HG03095 (cell line): ENCODE results near the gene HID1.
"Not testable (repeated sequence)": the region's sequence is repeated elsewhere in the genome, so short reads cannot be mapped to it uniquely, and the experiment has no call there.

Source experiments
- ATAC-seq: cut with Tn5 transposase; IDR thresholded peaks from one replicate; pipeline ENCODE4 v1.9.1; 2021; ENCODE audit warnings: moderate library complexity; ENCODE audit not compliant: unreplicated experiment

Gene HID1

GRCh38 chr17:74971069-74971841 lies 1.3 kb downstream of the HID1 start:
- no peak for ATAC-seq

GRCh38 chr17:74970395-74970794 lies 2.2 kb downstream of the HID1 start:
- no peak for ATAC-seq

GRCh38 chr17:74969501-74969900 lies 3.1 kb downstream of the HID1 start:
- not testable (repeated sequence) for ATAC-seq

- no peak for ATAC-seq
These were observed 4.2 kb downstream of the HID1 start for GRCh38 chr17:74968361-74968780.

- ATAC-seq: no peak
These were observed 7.5 kb downstream of the HID1 start for GRCh38 chr17:74964988-74965622.

GRCh38 chr17:74964246-74964761 lies 8.3 kb downstream of the HID1 start:
- ATAC-seq: no peak

GRCh38 chr17:74963656-74964055 lies 8.9 kb downstream of the HID1 start:
- ATAC-seq: no peak

- no peak for ATAC-seq
These were observed 9.8 kb downstream of the HID1 start for GRCh38 chr17:74962622-74963394.

GRCh38 chr17:74961657-74962350 lies 10.8 kb downstream of the HID1 start:
- no peak for ATAC-seq

GRCh38 chr17:74960570-74961342 lies 11.8 kb downstream of the HID1 start:
- no peak for ATAC-seq

- ATAC-seq: no peak
These were observed 12.6 kb downstream of the HID1 start for GRCh38 chr17:74959826-74960515.

GRCh38 chr17:74957935-74958740 lies 14.4 kb downstream of the HID1 start:
- no peak for ATAC-seq

- no peak for ATAC-seq
These were observed 16.5 kb downstream of the HID1 start for GRCh38 chr17:74956093-74956492.

- ATAC-seq: no peak
These were observed 17.7 kb downstream of the HID1 start for GRCh38 chr17:74954665-74955421.

GRCh38 chr17:74954115-74954514 lies 18.4 kb downstream of the HID1 start:
- ATAC-seq: no peak

GRCh38 chr17:74953134-74953687 lies 19.3 kb downstream of the HID1 start:
- ATAC-seq: no peak

GRCh38 chr17:74952431-74953133 lies 20.0 kb downstream of the HID1 start:
- no peak for ATAC-seq
